Endothelial cell of umbilical vein (primary cell): ENCODE measurements around the gene ZNRD2.

ENCODE experiments used
- CTCF ChIP-seq, 2 donors: IDR thresholded peaks; 1 replicate in 1 of 2; 2 replicates in 1 of 2; pipeline ENCODE4 v1.5.1; 2011; ENCODE audit warnings: low read length in 2 of 2, mild to moderate bottlenecking in 2 of 2, moderate library complexity in 2 of 2, control low read depth in 1 of 2, inconsistent platforms in 1 of 2, low read depth in 1 of 2; ENCODE audit not compliant: insufficient read depth in 1 of 2; ENCODE audit errors: extremely low read depth in 1 of 2
- EZH2 ChIP-seq: IDR thresholded peaks from 2 replicates; pipeline ENCODE4 v1.6.1; 2012; ENCODE audit warnings: borderline replicate concordance, low read depth, mild to moderate bottlenecking, moderate library complexity, low read length, inconsistent platforms; ENCODE audit not compliant: severe bottlenecking
- FOS ChIP-seq: IDR thresholded peaks from 2 replicates; pipeline ENCODE4 v1.6.1; 2011; ENCODE audit warnings: mild to moderate bottlenecking, low read length, moderate library complexity, borderline replicate concordance; ENCODE audit not compliant: insufficient read depth
- GATA2 ChIP-seq: IDR thresholded peaks from 2 replicates; pipeline ENCODE4 v1.7.0; 2011; ENCODE audit warnings: low read depth, mild to moderate bottlenecking, moderate library complexity, mixed read lengths, low read length; ENCODE audit not compliant: insufficient read length, insufficient read depth
- JUN ChIP-seq: IDR thresholded peaks from 2 replicates; pipeline ENCODE4 v1.6.1; 2011; ENCODE audit warnings: borderline replicate concordance, low read depth; ENCODE audit not compliant: insufficient read length, insufficient read depth
- MYC ChIP-seq: IDR thresholded peaks from one replicate; pipeline ENCODE4 v1.6.1; 2011; ENCODE audit warnings: mild to moderate bottlenecking, low read depth, low read length
- POLR2A ChIP-seq: IDR thresholded peaks from 2 replicates; pipeline ENCODE4 v1.6.1; 2012; ENCODE audit warnings: low read depth, mild to moderate bottlenecking, control low read depth, low read length
- POLR2AphosphoS5 ChIP-seq: IDR thresholded peaks from 2 replicates; pipeline ENCODE4 v1.6.1; 2012; ENCODE audit warnings: low read depth, mild to moderate bottlenecking, control low read depth, low read length, moderate library complexity; ENCODE audit not compliant: insufficient read depth
- TF ChIP-seq, protein P1 (sequence below): IDR thresholded peaks from 2 replicates; pipeline ENCODE4 v1.6.1; 2011; ENCODE audit not compliant: insufficient read depth, insufficient read length

- TF ChIP-seq CTCF (IDR thresholded peaks at IDR 0.05; ENCODE audit: extremely low read depth in 1 of 2, insufficient read depth in 1 of 2, low read depth in 1 of 2, low read length in 2 of 2) (no peak), POLR2A (peak; percentile 60), MYC (no peak), EZH2 (no peak), POLR2AphosphoS5 (no peak), JUN (no peak), GATA2 (no peak), FOS (no peak)
- TF ChIP-seq, protein P1, sequence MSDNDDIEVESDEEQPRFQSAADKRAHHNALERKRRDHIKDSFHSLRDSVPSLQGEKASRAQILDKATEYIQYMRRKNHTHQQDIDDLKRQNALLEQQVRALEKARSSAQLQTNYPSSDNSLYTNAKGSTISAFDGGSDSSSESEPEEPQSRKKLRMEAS, result no peak
These were observed 4.7 kb downstream of the ZNRD2 start for GRCh38 chr11:65574811-65575567.
